Mesendoderm (in vitro differentiated cells): ENCODE measurements around the gene HSPA12B.

Experiments
- DNase-seq: peaks from one replicate; pipeline ENCODE4 v3.0.0; 2013
- H2AK5ac ChIP-seq: 2 replicates; pipeline ENCODE4 v1.6.1; 2013; ENCODE audit warnings: low read length, inconsistent platforms
- H2BK120ac ChIP-seq: 2 replicates; pipeline ENCODE4 v1.6.1; 2013; ENCODE audit warnings: low read depth, mild to moderate bottlenecking, low read length, moderate library complexity, mixed read lengths
- H2BK15ac ChIP-seq: replicated peaks from 2 replicates; pipeline ENCODE4 v1.6.1; 2013; ENCODE audit warnings: low read depth, mild to moderate bottlenecking, moderate library complexity
- H2BK5ac ChIP-seq: 2 replicates; pipeline ENCODE4 v1.6.1; 2013; ENCODE audit warnings: low read length, inconsistent platforms
- H3K18ac ChIP-seq: 2 replicates; pipeline ENCODE4 v1.6.1; 2013; ENCODE audit warnings: mild to moderate bottlenecking, low read length, mixed read lengths
- H3K23ac ChIP-seq: one replicate; pipeline ENCODE4 v1.6.1; 2013; ENCODE audit warnings: low read length
- H3K27ac ChIP-seq: 2 replicates; pipeline ENCODE4 v1.5.1; 2013; ENCODE audit warnings: low read depth, mild to moderate bottlenecking, inconsistent platforms, low read length, moderate library complexity
- H3K27me3 ChIP-seq: 2 replicates; pipeline ENCODE4 v1.6.1; 2013; ENCODE audit warnings: low read length, control low read depth, mild to moderate bottlenecking, inconsistent platforms; ENCODE audit not compliant: insufficient read depth, poor library complexity
- H3K36me3 ChIP-seq: 2 replicates; pipeline ENCODE4 v1.6.1; 2013; ENCODE audit warnings: low read length, inconsistent platforms; ENCODE audit not compliant: control insufficient read depth, insufficient read depth
- H3K4ac ChIP-seq: one replicate; pipeline ENCODE4 v1.6.1; 2013; ENCODE audit warnings: low read depth, mild to moderate bottlenecking, low read length, moderate library complexity
- H3K4me1 ChIP-seq: 2 replicates; pipeline ENCODE4 v1.6.1; 2013; ENCODE audit warnings: low read depth, low read length, inconsistent platforms; ENCODE audit not compliant: control insufficient read depth
- H3K4me2 ChIP-seq: 2 replicates; pipeline ENCODE4 v1.6.1; 2013; ENCODE audit warnings: low read length
- H3K4me3 ChIP-seq: 2 replicates; pipeline ENCODE4 v1.5.1; 2013; ENCODE audit warnings: mild to moderate bottlenecking, low read length
- H3K56ac ChIP-seq: one replicate; pipeline ENCODE4 v1.6.1; 2013; ENCODE audit warnings: low read length
- H3K79me1 ChIP-seq: 2 replicates; pipeline ENCODE4 v1.6.1; 2013; ENCODE audit warnings: low read length, inconsistent platforms
- H3K79me2 ChIP-seq: 2 replicates; pipeline ENCODE4 v1.6.1; 2013; ENCODE audit warnings: mild to moderate bottlenecking, low read length; ENCODE audit not compliant: control insufficient read depth, insufficient read depth
- H3K9ac ChIP-seq: 2 replicates; pipeline ENCODE4 v1.6.1; 2013; ENCODE audit warnings: low read length, inconsistent platforms
- H4K5ac ChIP-seq: one replicate; pipeline ENCODE4 v1.6.1; 2013; ENCODE audit warnings: low read length
- H4K8ac ChIP-seq: one replicate; pipeline ENCODE4 v1.6.1; 2013; ENCODE audit warnings: low read depth, mild to moderate bottlenecking, control low read depth, low read length, moderate library complexity
- WGBS: extraction: QIAGEN DNeasy Blood & Tissue Kit; methylation state at CpG from one replicate; pipeline ENCODE4 v1.1.7; 2013; ENCODE audit warnings: low lambda C conversion rate, missing lambda C conversion rate; ENCODE audit not compliant: insufficient coverage; ENCODE audit errors: extremely low coverage; 5-methylcytosine and 5-hydroxymethylcytosine counted together

Gene HSPA12B

GRCh38 chr20:3699037-3699436 lies 33.4 kb upstream of the HSPA12B start:
- Histone ChIP-seq H3K27me3 (no peaks in the 10 kb centered on the region), H4K8ac (no peak overlapping the region), H3K27ac (no peak overlapping the region), H2BK15ac (no peak overlapping the region), H2BK120ac (no peak overlapping the region), H3K4me1 (no peaks in the 10 kb centered on the region), H3K18ac (no peak overlapping the region), H3K36me3 (no peaks in the 10 kb centered on the region), H3K56ac (no peak overlapping the region), H3K79me2 (no peaks in the 10 kb centered on the region), H2AK5ac (no peak overlapping the region), H4K5ac (no peak overlapping the region), H3K4me3 (no peak overlapping the region), H3K23ac (no peak overlapping the region), H3K79me1 (no peaks in the 10 kb centered on the region), H2BK5ac (no peak overlapping the region), H3K9ac (no peak overlapping the region), H3K4me2 (no peak overlapping the region), H3K4ac (no peak overlapping the region)
- WGBS: no CpG with 5 or more reads among the region's 16 CpGs
- no peak for DNase-seq

GRCh38 chr20:3701061-3701998 lies 31.2 kb upstream of the HSPA12B start:
- no peaks in the 10 kb centered on the region for H3K4me1 ChIP-seq
- no CpG with 5 or more reads among the region's 13 CpGs for WGBS
- H2BK120ac ChIP-seq: no peak overlapping the region
- no peak overlapping the region for H3K56ac ChIP-seq
- no peaks in the 10 kb centered on the region for H3K27me3 ChIP-seq
- H2BK15ac ChIP-seq: no peak overlapping the region
- no peaks in the 10 kb centered on the region for H3K79me1 ChIP-seq
- H2BK5ac ChIP-seq: no peak overlapping the region
- no peaks in the 10 kb centered on the region for H3K79me2 ChIP-seq
- no peak overlapping the region for H4K8ac ChIP-seq
- DNase-seq: no peak
- no peak overlapping the region for H3K4me3 ChIP-seq
- no peak overlapping the region for H3K27ac ChIP-seq
- no peak overlapping the region for H3K9ac ChIP-seq
- no peak overlapping the region for H3K23ac ChIP-seq
- H3K36me3 ChIP-seq: no peaks in the 10 kb centered on the region
- H3K4ac ChIP-seq: no peak overlapping the region
- H2AK5ac ChIP-seq: no peak overlapping the region
- no peak overlapping the region for H3K18ac ChIP-seq
- H4K5ac ChIP-seq: no peak overlapping the region
- no peak overlapping the region for H3K4me2 ChIP-seq

GRCh38 chr20:3702611-3703391 lies 29.7 kb upstream of the HSPA12B start:
- DNase-seq: no peak
- no peak overlapping the region for H3K56ac ChIP-seq
- no peak overlapping the region for H2AK5ac ChIP-seq
- H4K8ac ChIP-seq: no peak overlapping the region
- H4K5ac ChIP-seq: no peak overlapping the region
- no peak overlapping the region for H3K18ac ChIP-seq
- no peaks in the 10 kb centered on the region for H3K36me3 ChIP-seq
- no peak overlapping the region for H2BK15ac ChIP-seq
- WGBS: no CpG with 5 or more reads among the region's 11 CpGs
- no peak overlapping the region for H3K4me2 ChIP-seq
- no peak overlapping the region for H3K23ac ChIP-seq
- H3K4me3 ChIP-seq: no peak overlapping the region
- no peaks in the 10 kb centered on the region for H3K27me3 ChIP-seq
- no peak overlapping the region for H2BK5ac ChIP-seq
- no peaks in the 10 kb centered on the region for H3K79me2 ChIP-seq
- no peak overlapping the region for H3K4ac ChIP-seq
- H3K9ac ChIP-seq: no peak overlapping the region
- no peak overlapping the region for H3K27ac ChIP-seq
- no peak overlapping the region for H2BK120ac ChIP-seq
- H3K79me1 ChIP-seq: no peaks in the 10 kb centered on the region
- no peaks in the 10 kb centered on the region for H3K4me1 ChIP-seq

- no peak overlapping the region for H2BK15ac ChIP-seq
- H3K79me1 ChIP-seq: no peaks in the 10 kb centered on the region
- no peak overlapping the region for H4K5ac ChIP-seq
- no CpG with 5 or more reads among the region's 5 CpGs for WGBS
- H3K36me3 ChIP-seq: no peaks in the 10 kb centered on the region
- H3K27ac ChIP-seq: no peak overlapping the region
- H2BK120ac ChIP-seq: no peak overlapping the region
- H3K4me3 ChIP-seq: no peak overlapping the region
- no peak overlapping the region for H3K18ac ChIP-seq
- no peak overlapping the region for H3K4me2 ChIP-seq
- H3K4me1 ChIP-seq: no peaks in the 10 kb centered on the region
- no peak overlapping the region for H3K23ac ChIP-seq
- DNase-seq: no peak
- no peak overlapping the region for H4K8ac ChIP-seq
- no peaks in the 10 kb centered on the region for H3K79me2 ChIP-seq
- no peak overlapping the region for H3K56ac ChIP-seq
- H3K27me3 ChIP-seq: no peaks in the 10 kb centered on the region
- H3K9ac ChIP-seq: no peak overlapping the region
- H2BK5ac ChIP-seq: no peak overlapping the region
- H3K4ac ChIP-seq: no peak overlapping the region
- no peak overlapping the region for H2AK5ac ChIP-seq
Observed at GRCh38 chr20:3704087-3704486, 28.4 kb upstream of the HSPA12B start.

- no peaks in the 10 kb centered on the region for H3K36me3 ChIP-seq
- no peak overlapping the region for H2BK15ac ChIP-seq
- no peak overlapping the region for H3K23ac ChIP-seq
- H3K4ac ChIP-seq: no peak overlapping the region
- H2AK5ac ChIP-seq: no peak overlapping the region
- no peak for DNase-seq
- no peaks in the 10 kb centered on the region for H3K79me1 ChIP-seq
- no peak overlapping the region for H3K56ac ChIP-seq
- H4K5ac ChIP-seq: no peak overlapping the region
- no CpG with 5 or more reads among the region's 14 CpGs for WGBS
- H3K27ac ChIP-seq: no peak overlapping the region
- no peak overlapping the region for H3K18ac ChIP-seq
- H2BK120ac ChIP-seq: no peak overlapping the region
- no peak overlapping the region for H3K9ac ChIP-seq
- no peak overlapping the region for H3K4me3 ChIP-seq
- no peaks in the 10 kb centered on the region for H3K27me3 ChIP-seq
- no peak overlapping the region for H2BK5ac ChIP-seq
- H3K4me1 ChIP-seq: no peaks in the 10 kb centered on the region
- H4K8ac ChIP-seq: no peak overlapping the region
- no peaks in the 10 kb centered on the region for H3K79me2 ChIP-seq
- H3K4me2 ChIP-seq: no peak overlapping the region
Observed at GRCh38 chr20:3705491-3705969, 27.0 kb upstream of the HSPA12B start.
